K562 (cell line): ENCODE measurements around the gene ZMIZ1.

Experiments
- DDX20 ChIP-seq: fragments of 450-650 bp; IDR thresholded peaks from 2 replicates; pipeline ENCODE4 v1.6.1; 2016; ENCODE audit warnings: missing genetic modification characterization, low read depth, mild to moderate bottlenecking, missing compliant biosample characterization, moderate library complexity
- POLR2A ChIP-seq: fragments of 450-650 bp; conservative IDR thresholded peaks from 2 replicates; pipeline ENCODE4 v1.6.1; 2016
- SIN3A ChIP-seq, 2 experiments: fragments of 150-350 bp in 1 of 2; IDR thresholded peaks; 2 replicates each; pipeline ENCODE4 v1.6.1; 2011 to 2016; ENCODE audit warnings: borderline replicate concordance in 2 of 2, low read depth in 2 of 2, low read length in 2 of 2, mild to moderate bottlenecking in 2 of 2, moderate library complexity in 2 of 2; ENCODE audit not compliant: control insufficient read depth in 1 of 2
- TF ChIP-seq, protein P1 (sequence below), 3 experiments: IDR thresholded peaks in 2 of 3; conservative IDR thresholded peaks in 1 of 3; 2 replicates each; pipeline ENCODE4 v1.5.1; 2011 to 2012; ENCODE audit warnings: low read length in 3 of 3, mild to moderate bottlenecking in 3 of 3, control low read depth in 2 of 3, improper control_type of control experiment in 1 of 3, inconsistent platforms in 1 of 3, low read depth in 1 of 3, mixed read lengths in 1 of 3, moderate library complexity in 1 of 3; ENCODE audit not compliant: insufficient read depth in 2 of 3

DNA sequence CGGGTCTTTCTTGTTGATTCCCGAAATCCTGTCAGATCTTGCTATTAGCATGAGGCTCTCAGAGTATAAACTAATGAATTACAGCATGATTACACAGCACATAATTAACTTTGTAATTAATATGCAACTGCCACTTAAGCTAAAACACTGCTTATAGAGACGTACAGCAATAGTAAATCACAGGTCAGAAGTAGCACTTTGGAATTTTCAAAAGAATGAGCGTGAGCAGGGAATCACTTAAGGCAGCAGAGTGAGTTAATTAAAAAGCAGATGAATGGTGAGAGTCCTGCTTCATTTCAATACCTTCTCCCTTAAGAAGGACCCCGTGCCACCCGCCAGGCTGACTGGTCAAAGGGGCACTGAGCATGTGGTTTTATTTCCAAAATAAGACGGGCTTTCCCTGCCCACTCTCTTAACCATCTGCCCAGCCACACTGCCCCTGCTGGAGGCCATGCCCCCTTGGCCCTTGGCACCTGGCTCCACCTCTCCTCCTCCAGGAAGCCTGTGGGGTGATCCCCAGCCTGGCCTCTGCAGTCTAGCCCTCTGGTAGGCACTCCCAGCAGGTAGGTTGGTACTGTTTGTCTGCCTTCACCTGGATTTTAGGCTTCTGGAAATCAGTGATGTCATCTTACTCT, 117.8 kb downstream of the ZMIZ1 start:
- TF ChIP-seq DDX20 (tag) (no peak), SIN3A (IDR thresholded peaks at IDR 0.05; ENCODE audit: borderline replicate concordance in 2 of 2, control insufficient read depth in 1 of 2, low read depth in 2 of 2, low read length in 2 of 2) (no peak), POLR2A (no peak)
- TF ChIP-seq, protein P1, sequence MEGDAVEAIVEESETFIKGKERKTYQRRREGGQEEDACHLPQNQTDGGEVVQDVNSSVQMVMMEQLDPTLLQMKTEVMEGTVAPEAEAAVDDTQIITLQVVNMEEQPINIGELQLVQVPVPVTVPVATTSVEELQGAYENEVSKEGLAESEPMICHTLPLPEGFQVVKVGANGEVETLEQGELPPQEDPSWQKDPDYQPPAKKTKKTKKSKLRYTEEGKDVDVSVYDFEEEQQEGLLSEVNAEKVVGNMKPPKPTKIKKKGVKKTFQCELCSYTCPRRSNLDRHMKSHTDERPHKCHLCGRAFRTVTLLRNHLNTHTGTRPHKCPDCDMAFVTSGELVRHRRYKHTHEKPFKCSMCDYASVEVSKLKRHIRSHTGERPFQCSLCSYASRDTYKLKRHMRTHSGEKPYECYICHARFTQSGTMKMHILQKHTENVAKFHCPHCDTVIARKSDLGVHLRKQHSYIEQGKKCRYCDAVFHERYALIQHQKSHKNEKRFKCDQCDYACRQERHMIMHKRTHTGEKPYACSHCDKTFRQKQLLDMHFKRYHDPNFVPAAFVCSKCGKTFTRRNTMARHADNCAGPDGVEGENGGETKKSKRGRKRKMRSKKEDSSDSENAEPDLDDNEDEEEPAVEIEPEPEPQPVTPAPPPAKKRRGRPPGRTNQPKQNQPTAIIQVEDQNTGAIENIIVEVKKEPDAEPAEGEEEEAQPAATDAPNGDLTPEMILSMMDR (IDR thresholded peaks at IDR 0.05 in 2 of 3, conservative IDR thresholded peaks at IDR 0.05 in 1 of 3; ENCODE audit: insufficient read depth in 2 of 3, low read depth in 1 of 3, low read length in 3 of 3), result no peak
